Effector memory CD4-positive, alpha-beta T cell (primary cell): Measurements from ENCODE around the gene GNG11.

Source experiments
- DNase-seq, 3 donors: peaks; one replicate each; pipeline ENCODE4 v3.0.0-alpha.2; 2020
- H3K27ac ChIP-seq: 2 replicates; pipeline ENCODE4 v1.7.0; 2013; ENCODE audit warnings: mild to moderate bottlenecking, low read length, moderate library complexity; ENCODE audit not compliant: insufficient read depth, poor library complexity, severe bottlenecking
- H3K27me3 ChIP-seq: replicated peaks from 2 replicates; pipeline ENCODE4 v1.7.0; 2013; ENCODE audit warnings: mild to moderate bottlenecking, low read length; ENCODE audit not compliant: insufficient read depth, control insufficient read depth, poor library complexity, severe bottlenecking
- H3K36me3 ChIP-seq: 2 replicates; pipeline ENCODE4 v1.7.0; 2013; ENCODE audit warnings: mild to moderate bottlenecking, low read length, moderate library complexity; ENCODE audit not compliant: control insufficient read depth, insufficient read depth
- H3K4me1 ChIP-seq: 2 replicates; pipeline ENCODE4 v1.7.0; 2013; ENCODE audit warnings: low read length, mild to moderate bottlenecking; ENCODE audit not compliant: control insufficient read depth, insufficient read depth, poor library complexity, severe bottlenecking
- H3K4me3 ChIP-seq: 2 replicates; pipeline ENCODE4 v1.7.0; 2013; ENCODE audit warnings: low read length, low read depth, mild to moderate bottlenecking; ENCODE audit not compliant: insufficient read depth, poor library complexity, severe bottlenecking
- H3K9me3 ChIP-seq: 2 replicates; pipeline ENCODE4 v1.7.0; 2013; ENCODE audit warnings: mild to moderate bottlenecking, low read length, moderate library complexity; ENCODE audit not compliant: control insufficient read depth

The GNG11 gene

GRCh38 chr7:93944673-93945072 lies 23.1 kb downstream of the GNG11 start:
- no peaks in the 10 kb centered on the region for H3K4me1 ChIP-seq

GRCh38 chr7:93945083-93945482 lies 23.5 kb downstream of the GNG11 start:
- Histone ChIP-seq H3K4me3 (no peak overlapping the region), H3K27me3 (no peaks in the 10 kb centered on the region), H3K27ac (no peak overlapping the region), H3K4me1 (no peaks in the 10 kb centered on the region), H3K36me3 (no peaks in the 10 kb centered on the region), H3K9me3 (no peaks in the 10 kb centered on the region)
- DNase-seq: no peak

More at GRCh38 chr7:93944673-93945072, 23.1 kb downstream of the GNG11 start:
- Histone ChIP-seq H3K9me3 (no peaks in the 10 kb centered on the region), H3K27ac (no peak overlapping the region), H3K4me3 (no peak overlapping the region), H3K36me3 (no peaks in the 10 kb centered on the region), H3K27me3 (no peaks in the 10 kb centered on the region)
- no peak for DNase-seq

- Histone ChIP-seq H3K27me3 (no peaks in the 10 kb centered on the region), H3K4me1 (no peaks in the 10 kb centered on the region), H3K27ac (no peak overlapping the region), H3K4me3 (no peak overlapping the region), H3K9me3 (no peaks in the 10 kb centered on the region), H3K36me3 (no peaks in the 10 kb centered on the region)
- no peak for DNase-seq
These were observed 24.4 kb downstream of the GNG11 start for GRCh38 chr7:93945756-93946535.

GRCh38 chr7:93948106-93948505 lies 26.6 kb downstream of the GNG11 start:
- H3K4me1 ChIP-seq: no peaks in the 10 kb centered on the region
- DNase-seq: no peak
- H3K9me3 ChIP-seq: no peaks in the 10 kb centered on the region
- H3K4me3 ChIP-seq: no peak overlapping the region
- no peaks in the 10 kb centered on the region for H3K27me3 ChIP-seq
- H3K27ac ChIP-seq: no peak overlapping the region
- no peaks in the 10 kb centered on the region for H3K36me3 ChIP-seq

- no peak for DNase-seq
- Histone ChIP-seq H3K27me3 (no peaks in the 10 kb centered on the region), H3K36me3 (no peaks in the 10 kb centered on the region), H3K4me1 (no peaks in the 10 kb centered on the region), H3K27ac (no peak overlapping the region), H3K9me3 (no peaks in the 10 kb centered on the region), H3K4me3 (no peak overlapping the region)
These were observed 27.3 kb downstream of the GNG11 start for GRCh38 chr7:93948873-93949272.

GRCh38 chr7:93949423-93949822 lies 27.9 kb downstream of the GNG11 start:
- no peak overlapping the region for H3K27ac ChIP-seq
- H3K4me1 ChIP-seq: no peaks in the 10 kb centered on the region
- DNase-seq: no peak
- no peak overlapping the region for H3K4me3 ChIP-seq
- H3K36me3 ChIP-seq: no peaks in the 10 kb centered on the region
- H3K9me3 ChIP-seq: no peaks in the 10 kb centered on the region
- H3K27me3 ChIP-seq: no peaks in the 10 kb centered on the region

GRCh38 chr7:93955304-93955703 lies 33.8 kb downstream of the GNG11 start:
- no peaks in the 10 kb centered on the region for H3K4me1 ChIP-seq
- H3K9me3 ChIP-seq: no peaks in the 10 kb centered on the region

GRCh38 chr7:93957767-93958166 lies 36.2 kb downstream of the GNG11 start:
- no peaks in the 10 kb centered on the region for H3K4me1 ChIP-seq
- no peaks in the 10 kb centered on the region for H3K9me3 ChIP-seq
- H3K4me3 ChIP-seq: no peak overlapping the region
- no peaks in the 10 kb centered on the region for H3K36me3 ChIP-seq
- no peaks in the 10 kb centered on the region for H3K27me3 ChIP-seq
- no peak for DNase-seq
- no peak overlapping the region for H3K27ac ChIP-seq

More at GRCh38 chr7:93955304-93955703, 33.8 kb downstream of the GNG11 start:
- Histone ChIP-seq H3K4me3 (no peak overlapping the region), H3K27me3 (no peaks in the 10 kb centered on the region), H3K36me3 (no peaks in the 10 kb centered on the region), H3K27ac (no peak overlapping the region)
- DNase-seq: no peak

- no peak overlapping the region for H3K27ac ChIP-seq
- no peak for DNase-seq
- no peak overlapping the region for H3K4me3 ChIP-seq
- H3K4me1 ChIP-seq: no peaks in the 10 kb centered on the region
- H3K36me3 ChIP-seq: no peaks in the 10 kb centered on the region
- H3K9me3 ChIP-seq: no peaks in the 10 kb centered on the region
- no peaks in the 10 kb centered on the region for H3K27me3 ChIP-seq
These were observed 36.7 kb downstream of the GNG11 start for GRCh38 chr7:93958216-93958615.

- H3K4me3 ChIP-seq: no peak overlapping the region
- H3K27me3 ChIP-seq: no peaks in the 10 kb centered on the region
- H3K27ac ChIP-seq: no peak overlapping the region
- H3K4me1 ChIP-seq: no peaks in the 10 kb centered on the region
- no peak for DNase-seq
- H3K36me3 ChIP-seq: no peaks in the 10 kb centered on the region
- no peaks in the 10 kb centered on the region for H3K9me3 ChIP-seq
These were observed 37.1 kb downstream of the GNG11 start for GRCh38 chr7:93958651-93959050.
